HepG2 (cell line): Measurements from ENCODE around the gene UBE2S. TPM values are rescaled to one million over a fixed set of nuclear protein-coding genes. Genes with fewer than 3 reads are reported as not detected.

Experiments
- ATAC-seq: fragments of 200-7000 bp; cut with Tn5 transposase; 3 replicates; pipeline ENCODE4 v1.9.1; 2020; ENCODE audit warnings: mild to moderate bottlenecking, moderate library complexity
- BruUV-seq: library from RNA; stranded (reverse); fragments of 400-500 nt; replicated peaks from 2 replicates; lab custom pipeline; 2021; lab: Mats Ljungman, UMichigan
- CTCF ChIA-PET: fragments of 300-600 bp; formaldehyde crosslinking; extraction: SDS; loops from one replicate; lab custom pipeline; 2021; ENCODE audit warnings: low total read pairs, inconsistent platforms, low intra/inter-chr PET ratio; lab: Yijun Ruan, JAX
- POLR2A ChIA-PET: fragments of 350-600 bp; sonication (Branson Sonifier 250); formaldehyde crosslinking; loops from one replicate; lab custom pipeline; 2020; ENCODE audit warnings: antibody characterized with exemption, inconsistent platforms; lab: Yijun Ruan, JAX
- DNase-seq: peaks from one replicate; pipeline ENCODE4 v3.0.0-alpha.2; 2015; ENCODE audit warnings: low spot score
- FAIRE-seq: peaks from 3 replicates; lab custom pipeline; 2011; peaks lifted over from hg19 to GRCh38; lab: Jason Lieb, UNC
- H2AFZ ChIP-seq: one replicate; pipeline ENCODE4 v1.6.1; 2011; ENCODE audit warnings: low read length, inconsistent platforms
- H3K27ac ChIP-seq: fragments of 300-600 bp; 3 replicates; pipeline ENCODE4 v1.8.0; 2011; ENCODE audit warnings: mixed run types, mild to moderate bottlenecking, mixed read lengths, low read length, inconsistent platforms; ENCODE audit not compliant: insufficient read depth; ENCODE audit errors: extremely low read length
- H3K27me3 ChIP-seq, 2 experiments: fragments of 200-600 bp in 1 of 2; 2 replicates in 1 of 2; 3 replicates in 1 of 2; pipeline versions ENCODE4 v1.6.0 to v1.8.0; 2011; ENCODE audit warnings: low read length in 2 of 2, mild to moderate bottlenecking in 2 of 2, moderate library complexity in 2 of 2, inconsistent platforms in 1 of 2; ENCODE audit not compliant: insufficient read depth in 2 of 2, control insufficient read depth in 1 of 2
- H3K36me3 ChIP-seq, 2 experiments: fragments of 200-600 bp in 1 of 2; replicated peaks in 1 of 2; 2 replicates in 1 of 2; 3 replicates in 1 of 2; pipeline versions ENCODE4 v1.5.1 to v1.8.0; 2011; ENCODE audit warnings: low read length in 2 of 2, inconsistent platforms in 1 of 2; ENCODE audit not compliant: insufficient read depth in 2 of 2, control insufficient read depth in 1 of 2
- H3K4me1 ChIP-seq: 2 replicates; pipeline ENCODE4 v1.5.1; 2012; ENCODE audit warnings: low read length, inconsistent platforms; ENCODE audit not compliant: insufficient read depth
- H3K4me2 ChIP-seq: 2 replicates; pipeline ENCODE4 v1.6.0; 2011; ENCODE audit warnings: low read depth, low read length, inconsistent platforms
- H3K4me3 ChIP-seq, 3 experiments: fragments of 200-600 bp in 1 of 3; sonication (generic), shearing (Covaris generic) in 1 of 3; replicated peaks in 1 of 3; 2 replicates each; pipeline ENCODE4 v1.5.1; 2011 to 2016; ENCODE audit warnings: low read length in 3 of 3, inconsistent platforms in 2 of 3, low read depth in 2 of 3, mild to moderate bottlenecking in 2 of 3, control low read depth in 1 of 3, mixed read lengths in 1 of 3; ENCODE audit not compliant: insufficient read depth in 1 of 3
- H3K79me2 ChIP-seq: one replicate; pipeline ENCODE4 v1.6.1; 2011; ENCODE audit warnings: low read length, inconsistent platforms; ENCODE audit not compliant: insufficient read depth
- H3K9ac ChIP-seq: 2 replicates; pipeline ENCODE4 v1.6.0; 2011; ENCODE audit warnings: mild to moderate bottlenecking, low read depth, low read length, inconsistent platforms; ENCODE audit not compliant: insufficient read depth
- H3K9me3 ChIP-seq: 2 replicates; pipeline ENCODE4 v1.5.1; 2012; ENCODE audit warnings: mild to moderate bottlenecking, low read length
- H4K20me1 ChIP-seq: 2 replicates; pipeline ENCODE4 v1.6.0; 2011; ENCODE audit warnings: inconsistent platforms, mild to moderate bottlenecking, low read length, moderate library complexity; ENCODE audit not compliant: insufficient read depth
- CENPX ChIP-seq: sonication (generic); formaldehyde crosslinking; IDR thresholded peaks from 2 replicates; pipeline ENCODE4 v1.9.0; 2021; ENCODE audit warnings: mild to moderate bottlenecking, missing genetic modification reagents, moderate library complexity
- FOSL1 ChIP-seq: sonication (generic); formaldehyde crosslinking; IDR thresholded peaks from 2 replicates; pipeline ENCODE4 v1.9.0; 2021; ENCODE audit warnings: missing genetic modification reagents, borderline replicate concordance
- GLI4 ChIP-seq: sonication (generic); formaldehyde crosslinking; IDR thresholded peaks from 2 replicates; pipeline ENCODE4 v1.5.1; 2020; ENCODE audit warnings: missing genetic modification reagents, mild to moderate bottlenecking, moderate library complexity, borderline replicate concordance
- KLF13 ChIP-seq: sonication (generic); formaldehyde crosslinking; IDR thresholded peaks from 2 replicates; pipeline ENCODE4 v1.4.0; 2020; ENCODE audit warnings: mild to moderate bottlenecking, missing genetic modification reagents
- NPAS2 ChIP-seq: sonication (generic); formaldehyde crosslinking; IDR thresholded peaks from 2 replicates; pipeline ENCODE4 v1.8.0; 2022; ENCODE audit warnings: mild to moderate bottlenecking, missing genetic modification reagents, borderline replicate concordance
- NR2F6 ChIP-seq, 2 experiments: IDR thresholded peaks; 2 replicates each; pipeline ENCODE4 v1.6.1; 2016; ENCODE audit warnings: antibody characterized with exemption in 1 of 2, mild to moderate bottlenecking in 1 of 2
- PAF1 ChIP-seq: IDR thresholded peaks from 2 replicates; pipeline ENCODE4 v1.6.1; 2016; ENCODE audit warnings: missing genetic modification reagents, missing compliant biosample characterization
- POLR2AphosphoS5 ChIP-seq: IDR thresholded peaks from 2 replicates; pipeline ENCODE4 v1.6.1; 2012; ENCODE audit warnings: low read depth, low read length
- SRSF9 ChIP-seq: fragments of 200-400 bp; formaldehyde crosslinking; IDR thresholded peaks from 2 replicates; pipeline ENCODE4 v1.6.1; 2018; ENCODE audit warnings: borderline replicate concordance, mild to moderate bottlenecking, low read depth, low read length; ENCODE audit not compliant: insufficient read depth, poor library complexity, severe bottlenecking
- SSRP1 ChIP-seq: IDR thresholded peaks from 2 replicates; pipeline ENCODE4 v1.6.1; 2016; ENCODE audit warnings: control low read depth
- ZKSCAN1 ChIP-seq: fragments of 150-350 bp; IDR thresholded peaks from 2 replicates; pipeline ENCODE4 v1.6.1; 2014; ENCODE audit warnings: low read length
- ZMYM3 ChIP-seq: sonication (generic); formaldehyde crosslinking; IDR thresholded peaks from 2 replicates; pipeline ENCODE4 v1.5.1; 2020; ENCODE audit warnings: mild to moderate bottlenecking, missing genetic modification reagents
- ZNF558 ChIP-seq: sonication (generic); formaldehyde crosslinking; IDR thresholded peaks from 2 replicates; pipeline ENCODE4 v1.9.0; 2022; ENCODE audit warnings: mild to moderate bottlenecking, missing genetic modification reagents, borderline replicate concordance
- ZNF713 ChIP-seq: sonication (generic); formaldehyde crosslinking; IDR thresholded peaks from 2 replicates; pipeline ENCODE4 v1.4.0; 2020; ENCODE audit warnings: mild to moderate bottlenecking, missing genetic modification reagents
- WGBS: methylation state at CpG from one replicate; pipeline ENCODE4 v1.1.6; 2017; ENCODE audit warnings: low lambda C conversion rate; 5-methylcytosine and 5-hydroxymethylcytosine counted together
- in situ Hi-C: cut with HindIII; loops from 2 replicates; pipeline ENCODE4 v1.10.0; 2017; ENCODE audit warnings: low pct_unique_long_range_greater_than_20kb; ENCODE audit not compliant: extremely low pct_ligation_motif_present
- intact Hi-C: fragments of 100-400 bp; cut with micrococcal nuclease; formaldehyde crosslinking; loops from one replicate; pipeline ENCODE4 v1.10.0; 2022; ENCODE audit not compliant: unreplicated experiment
- polyA plus RNA-seq, 8 experiments: library from polyadenylated mRNA; depleted of rRNA in 3 of 8; stranded (reverse) in 7 of 8; unstranded in 1 of 8; fragments of >200 nt; fragmentation: Illumina TruSeq in 4 of 8; extraction: Trizol in 4 of 8; gene quantifications; 2 replicates each; pipeline versions ENCODE4 v1.2.1 to v1.2.3, GENCODE V29; 2011 to 2016; ENCODE audit warnings: low read depth in 4 of 8, missing spikeins in 1 of 8, mixed read lengths in 1 of 8; ENCODE audit not compliant: insufficient read depth in 1 of 8
- total RNA-seq, 5 experiments: library from RNA; depleted of rRNA; stranded (reverse); fragments of >200 nt; fragmentation: Illumina TruSeq; extraction: Trizol; gene quantifications; 2 replicates each; pipeline ENCODE4 v1.2.3, GENCODE V29; 2016; ENCODE audit warnings: low read depth in 1 of 5
- TF ChIP-seq, protein P1 (sequence below): sonication (generic); formaldehyde crosslinking; IDR thresholded peaks from 2 replicates; pipeline ENCODE4 v1.5.1; 2020; ENCODE audit warnings: missing genetic modification reagents, mild to moderate bottlenecking, borderline replicate concordance
- TF ChIP-seq, protein P2 (sequence below): sonication (generic); formaldehyde crosslinking; IDR thresholded peaks from 2 replicates; pipeline ENCODE4 v1.5.1; 2020; ENCODE audit warnings: mild to moderate bottlenecking, missing genetic modification reagents, borderline replicate concordance

Gene UBE2S
- total and polyA plus RNA-seq, 2 of the 13 experiments (the other 11 are each of a cell fraction or from before 2014, with no cell fraction given): 32.2 to 39.3 TPM

DNA sequence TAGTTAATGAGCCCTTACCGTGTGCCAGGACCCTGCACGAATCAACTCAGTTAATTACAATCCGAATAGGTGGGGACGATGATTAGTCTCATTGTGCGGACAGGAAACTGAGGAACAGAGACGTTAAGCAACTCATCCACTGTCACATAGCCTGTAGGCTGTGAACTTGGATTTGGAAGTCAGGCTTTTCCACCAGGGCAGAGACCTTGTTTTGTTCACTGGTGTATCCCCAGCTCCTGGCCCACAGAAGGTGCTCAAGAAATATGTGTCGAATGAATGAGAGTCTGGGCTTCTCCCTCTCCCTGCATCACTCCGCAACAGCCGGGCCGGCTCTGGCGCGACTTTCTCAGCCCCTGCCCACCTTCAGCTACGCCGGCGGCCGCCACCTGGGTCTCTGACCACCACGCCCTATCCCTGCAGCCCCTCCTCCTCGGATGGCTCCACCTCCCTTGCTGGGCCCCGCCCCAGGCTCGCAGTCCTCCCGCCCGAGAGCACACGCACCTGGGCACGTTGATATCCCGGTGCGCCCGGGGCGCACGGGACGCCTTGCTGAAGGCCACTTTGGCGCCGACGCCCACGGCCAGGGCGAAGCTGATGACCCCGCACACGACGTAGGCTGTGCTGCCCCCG is 34.2 kb upstream of the UBE2S start (continued):
- no peak for TF ChIP-seq ZNF713 (CRISPR knock-in tag)
- TF ChIP-seq, protein P1, sequence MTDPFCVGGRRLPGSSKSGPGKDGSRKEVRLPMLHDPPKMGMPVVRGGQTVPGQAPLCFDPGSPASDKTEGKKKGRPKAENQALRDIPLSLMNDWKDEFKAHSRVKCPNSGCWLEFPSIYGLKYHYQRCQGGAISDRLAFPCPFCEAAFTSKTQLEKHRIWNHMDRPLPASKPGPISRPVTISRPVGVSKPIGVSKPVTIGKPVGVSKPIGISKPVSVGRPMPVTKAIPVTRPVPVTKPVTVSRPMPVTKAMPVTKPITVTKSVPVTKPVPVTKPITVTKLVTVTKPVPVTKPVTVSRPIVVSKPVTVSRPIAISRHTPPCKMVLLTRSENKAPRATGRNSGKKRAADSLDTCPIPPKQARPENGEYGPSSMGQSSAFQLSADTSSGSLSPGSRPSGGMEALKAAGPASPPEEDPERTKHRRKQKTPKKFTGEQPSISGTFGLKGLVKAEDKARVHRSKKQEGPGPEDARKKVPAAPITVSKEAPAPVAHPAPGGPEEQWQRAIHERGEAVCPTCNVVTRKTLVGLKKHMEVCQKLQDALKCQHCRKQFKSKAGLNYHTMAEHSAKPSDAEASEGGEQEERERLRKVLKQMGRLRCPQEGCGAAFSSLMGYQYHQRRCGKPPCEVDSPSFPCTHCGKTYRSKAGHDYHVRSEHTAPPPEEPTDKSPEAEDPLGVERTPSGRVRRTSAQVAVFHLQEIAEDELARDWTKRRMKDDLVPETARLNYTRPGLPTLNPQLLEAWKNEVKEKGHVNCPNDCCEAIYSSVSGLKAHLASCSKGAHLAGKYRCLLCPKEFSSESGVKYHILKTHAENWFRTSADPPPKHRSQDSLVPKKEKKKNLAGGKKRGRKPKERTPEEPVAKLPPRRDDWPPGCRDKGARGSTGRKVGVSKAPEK: no peak
- no peak for TF ChIP-seq SRSF9
- TF ChIP-seq POLR2AphosphoS5: no peak
- TF ChIP-seq PAF1 (CRISPR knock-in tag): no peak
- TF ChIP-seq, all 625 proteins: peak for 3

DNA sequence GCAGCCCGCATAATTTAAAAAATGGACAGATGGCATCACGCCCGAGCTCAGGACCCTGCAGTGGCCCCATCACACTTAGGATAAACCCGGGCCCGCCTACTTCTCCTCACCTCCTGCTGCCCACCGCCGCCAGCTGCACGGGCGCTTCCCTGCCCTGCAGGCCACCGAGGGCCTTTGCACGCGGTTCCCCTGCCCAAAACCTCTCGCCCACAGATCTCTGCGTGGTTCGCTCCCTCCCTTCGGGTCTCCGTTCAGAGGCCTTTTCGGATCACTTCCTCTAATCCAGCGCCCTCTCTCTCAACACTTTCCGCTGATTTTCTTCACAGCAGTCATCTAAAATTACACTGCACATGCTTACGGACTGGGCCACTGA is 33.7 kb upstream of the UBE2S start:
- POLR2A ChIA-PET: no interaction called here
- WGBS: 17% methylated on average over 21 of the region's 21 CpGs
- BruUV-seq: no TSS peak
- TF ChIP-seq, protein P2, sequence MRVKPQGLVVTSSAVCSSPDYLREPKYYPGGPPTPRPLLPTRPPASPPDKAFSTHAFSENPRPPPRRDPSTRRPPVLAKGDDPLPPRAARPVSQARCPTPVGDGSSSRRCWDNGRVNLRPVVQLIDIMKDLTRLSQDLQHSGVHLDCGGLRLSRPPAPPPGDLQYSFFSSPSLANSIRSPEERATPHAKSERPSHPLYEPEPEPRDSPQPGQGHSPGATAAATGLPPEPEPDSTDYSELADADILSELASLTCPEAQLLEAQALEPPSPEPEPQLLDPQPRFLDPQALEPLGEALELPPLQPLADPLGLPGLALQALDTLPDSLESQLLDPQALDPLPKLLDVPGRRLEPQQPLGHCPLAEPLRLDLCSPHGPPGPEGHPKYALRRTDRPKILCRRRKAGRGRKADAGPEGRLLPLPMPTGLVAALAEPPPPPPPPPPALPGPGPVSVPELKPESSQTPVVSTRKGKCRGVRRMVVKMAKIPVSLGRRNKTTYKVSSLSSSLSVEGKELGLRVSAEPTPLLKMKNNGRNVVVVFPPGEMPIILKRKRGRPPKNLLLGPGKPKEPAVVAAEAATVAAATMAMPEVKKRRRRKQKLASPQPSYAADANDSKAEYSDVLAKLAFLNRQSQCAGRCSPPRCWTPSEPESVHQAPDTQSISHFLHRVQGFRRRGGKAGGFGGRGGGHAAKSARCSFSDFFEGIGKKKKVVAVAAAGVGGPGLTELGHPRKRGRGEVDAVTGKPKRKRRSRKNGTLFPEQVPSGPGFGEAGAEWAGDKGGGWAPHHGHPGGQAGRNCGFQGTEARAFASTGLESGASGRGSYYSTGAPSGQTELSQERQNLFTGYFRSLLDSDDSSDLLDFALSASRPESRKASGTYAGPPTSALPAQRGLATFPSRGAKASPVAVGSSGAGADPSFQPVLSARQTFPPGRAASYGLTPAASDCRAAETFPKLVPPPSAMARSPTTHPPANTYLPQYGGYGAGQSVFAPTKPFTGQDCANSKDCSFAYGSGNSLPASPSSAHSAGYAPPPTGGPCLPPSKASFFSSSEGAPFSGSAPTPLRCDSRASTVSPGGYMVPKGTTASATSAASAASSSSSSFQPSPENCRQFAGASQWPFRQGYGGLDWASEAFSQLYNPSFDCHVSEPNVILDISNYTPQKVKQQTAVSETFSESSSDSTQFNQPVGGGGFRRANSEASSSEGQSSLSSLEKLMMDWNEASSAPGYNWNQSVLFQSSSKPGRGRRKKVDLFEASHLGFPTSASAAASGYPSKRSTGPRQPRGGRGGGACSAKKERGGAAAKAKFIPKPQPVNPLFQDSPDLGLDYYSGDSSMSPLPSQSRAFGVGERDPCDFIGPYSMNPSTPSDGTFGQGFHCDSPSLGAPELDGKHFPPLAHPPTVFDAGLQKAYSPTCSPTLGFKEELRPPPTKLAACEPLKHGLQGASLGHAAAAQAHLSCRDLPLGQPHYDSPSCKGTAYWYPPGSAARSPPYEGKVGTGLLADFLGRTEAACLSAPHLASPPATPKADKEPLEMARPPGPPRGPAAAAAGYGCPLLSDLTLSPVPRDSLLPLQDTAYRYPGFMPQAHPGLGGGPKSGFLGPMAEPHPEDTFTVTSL (CRISPR knock-in tag): no peak
- TF ChIP-seq ZNF558 (CRISPR knock-in tag) (no peak), NR2F6 (IDR thresholded peaks at IDR 0.05) (no peak), NR2F6 (CRISPR knock-in tag; IDR thresholded peaks at IDR 0.05) (no peak), ZKSCAN1 (no peak), CENPX (CRISPR knock-in tag) (no peak), GLI4 (no peak), NPAS2 (CRISPR knock-in tag) (no peak), KLF13 (CRISPR knock-in tag) (no peak), FOSL1 (CRISPR knock-in tag) (no peak), SSRP1 (no peak), ZMYM3 (CRISPR knock-in tag) (no peak)

More for the DNA sequence above, 33.7 kb upstream of the UBE2S start:
- peaks cover 6 to 44% of the 10 kb centered on the region in 2 experiments; a peak in 4 of 5 replicates for H3K27me3 ChIP-seq
- CTCF ChIA-PET: no interaction called here
- no peak overlapping the region for H3K27ac ChIP-seq
- no peak overlapping the region for H2AFZ ChIP-seq
- DNase-seq (no peak), FAIRE-seq (no peak), ATAC-seq (no peak)
- no peaks in the 10 kb centered on the region for H3K79me2 ChIP-seq
- in situ Hi-C loops: no loop called here
- peaks cover 4% of the 10 kb centered on the region; the same call in 1 of the 2 replicates for H4K20me1 ChIP-seq
- no peaks in the 10 kb centered on the region for H3K9me3 ChIP-seq
- no peak overlapping the region for H3K9ac ChIP-seq
- no peaks in the 10 kb centered on the region for H3K4me1 ChIP-seq
- no peak overlapping the region for H3K4me2 ChIP-seq
- H3K36me3 ChIP-seq: no peaks in the 10 kb centered on the region
- intact Hi-C loops: no loop called here
- no peak overlapping the region for H3K4me3 ChIP-seq
